ENCODE measurements around the gene ITFG1.

DNA sequence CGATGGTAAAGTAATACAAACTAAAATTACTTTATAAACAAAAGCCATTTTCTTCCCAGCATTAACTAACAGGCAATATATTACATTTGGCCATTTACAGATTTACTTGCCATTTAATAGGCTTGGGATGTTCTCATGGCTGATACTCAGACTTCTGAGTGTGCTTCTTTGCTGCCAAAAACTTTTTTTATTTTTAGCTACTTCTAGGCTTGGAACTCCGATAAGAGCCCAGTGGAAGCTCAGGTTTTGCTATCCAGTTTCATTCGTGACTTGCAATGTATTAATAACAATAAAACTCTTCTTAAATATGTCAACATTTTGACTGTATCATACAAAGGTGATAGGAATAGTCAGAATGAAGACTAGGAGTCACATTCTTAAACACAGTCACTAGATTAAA, 152.3 kb downstream of the ITFG1 start:
- TF ChIP-seq, protein P1, sequence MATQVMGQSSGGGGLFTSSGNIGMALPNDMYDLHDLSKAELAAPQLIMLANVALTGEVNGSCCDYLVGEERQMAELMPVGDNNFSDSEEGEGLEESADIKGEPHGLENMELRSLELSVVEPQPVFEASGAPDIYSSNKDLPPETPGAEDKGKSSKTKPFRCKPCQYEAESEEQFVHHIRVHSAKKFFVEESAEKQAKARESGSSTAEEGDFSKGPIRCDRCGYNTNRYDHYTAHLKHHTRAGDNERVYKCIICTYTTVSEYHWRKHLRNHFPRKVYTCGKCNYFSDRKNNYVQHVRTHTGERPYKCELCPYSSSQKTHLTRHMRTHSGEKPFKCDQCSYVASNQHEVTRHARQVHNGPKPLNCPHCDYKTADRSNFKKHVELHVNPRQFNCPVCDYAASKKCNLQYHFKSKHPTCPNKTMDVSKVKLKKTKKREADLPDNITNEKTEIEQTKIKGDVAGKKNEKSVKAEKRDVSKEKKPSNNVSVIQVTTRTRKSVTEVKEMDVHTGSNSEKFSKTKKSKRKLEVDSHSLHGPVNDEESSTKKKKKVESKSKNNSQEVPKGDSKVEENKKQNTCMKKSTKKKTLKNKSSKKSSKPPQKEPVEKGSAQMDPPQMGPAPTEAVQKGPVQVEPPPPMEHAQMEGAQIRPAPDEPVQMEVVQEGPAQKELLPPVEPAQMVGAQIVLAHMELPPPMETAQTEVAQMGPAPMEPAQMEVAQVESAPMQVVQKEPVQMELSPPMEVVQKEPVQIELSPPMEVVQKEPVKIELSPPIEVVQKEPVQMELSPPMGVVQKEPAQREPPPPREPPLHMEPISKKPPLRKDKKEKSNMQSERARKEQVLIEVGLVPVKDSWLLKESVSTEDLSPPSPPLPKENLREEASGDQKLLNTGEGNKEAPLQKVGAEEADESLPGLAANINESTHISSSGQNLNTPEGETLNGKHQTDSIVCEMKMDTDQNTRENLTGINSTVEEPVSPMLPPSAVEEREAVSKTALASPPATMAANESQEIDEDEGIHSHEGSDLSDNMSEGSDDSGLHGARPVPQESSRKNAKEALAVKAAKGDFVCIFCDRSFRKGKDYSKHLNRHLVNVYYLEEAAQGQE (IDR thresholded peaks at IDR 0.05; ENCODE audit: borderline replicate concordance): no peak
- TF ChIP-seq, protein P1 (CRISPR knock-in tag; IDR thresholded peaks at IDR 0.05; ENCODE audit: low read depth): no peak
- TF ChIP-seq BRF2 (IDR thresholded peaks at IDR 0.05; ENCODE audit: borderline replicate concordance, insufficient read depth, insufficient read length) (no peak), PATZ1 (CRISPR knock-in tag; IDR thresholded peaks at IDR 0.05; ENCODE audit: borderline replicate concordance) (no peak), ZSCAN32 (CRISPR knock-in tag; IDR thresholded peaks at IDR 0.05) (no peak), HMGXB4 (CRISPR knock-in tag; IDR thresholded peaks at IDR 0.05) (no peak), ZBTB8A (IDR thresholded peaks at IDR 0.05; ENCODE audit: partially characterized antibody) (no peak), GTF2E2 (tag; IDR thresholded peaks at IDR 0.05) (no peak), CTCF (IDR thresholded peaks at IDR 0.05 in 2 of 3, conservative IDR thresholded peaks at IDR 0.05 in 1 of 3; ENCODE audit: insufficient read depth in 2 of 3, low read depth in 1 of 3, low read length in 3 of 3) (no peak), SMARCA4 (IDR thresholded peaks at IDR 0.05) (no peak), ZNF551 (CRISPR knock-in tag; IDR thresholded peaks at IDR 0.05) (no peak), ZNF184 (CRISPR knock-in tag; IDR thresholded peaks at IDR 0.05) (no peak), ZBTB1 (CRISPR knock-in tag; IDR thresholded peaks at IDR 0.05; ENCODE audit: borderline replicate concordance, low read depth) (no peak)
- TF ChIP-seq, protein P2, sequence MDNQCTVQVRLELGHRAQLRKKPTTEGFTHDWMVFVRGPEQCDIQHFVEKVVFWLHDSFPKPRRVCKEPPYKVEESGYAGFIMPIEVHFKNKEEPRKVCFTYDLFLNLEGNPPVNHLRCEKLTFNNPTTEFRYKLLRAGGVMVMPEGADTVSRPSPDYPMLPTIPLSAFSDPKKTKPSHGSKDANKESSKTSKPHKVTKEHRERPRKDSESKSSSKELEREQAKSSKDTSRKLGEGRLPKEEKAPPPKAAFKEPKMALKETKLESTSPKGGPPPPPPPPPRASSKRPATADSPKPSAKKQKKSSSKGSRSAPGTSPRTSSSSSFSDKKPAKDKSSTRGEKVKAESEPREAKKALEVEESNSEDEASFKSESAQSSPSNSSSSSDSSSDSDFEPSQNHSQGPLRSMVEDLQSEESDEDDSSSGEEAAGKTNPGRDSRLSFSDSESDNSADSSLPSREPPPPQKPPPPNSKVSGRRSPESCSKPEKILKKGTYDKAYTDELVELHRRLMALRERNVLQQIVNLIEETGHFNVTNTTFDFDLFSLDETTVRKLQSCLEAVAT (IDR thresholded peaks at IDR 0.05): no peak
- TF ChIP-seq, protein P3, sequence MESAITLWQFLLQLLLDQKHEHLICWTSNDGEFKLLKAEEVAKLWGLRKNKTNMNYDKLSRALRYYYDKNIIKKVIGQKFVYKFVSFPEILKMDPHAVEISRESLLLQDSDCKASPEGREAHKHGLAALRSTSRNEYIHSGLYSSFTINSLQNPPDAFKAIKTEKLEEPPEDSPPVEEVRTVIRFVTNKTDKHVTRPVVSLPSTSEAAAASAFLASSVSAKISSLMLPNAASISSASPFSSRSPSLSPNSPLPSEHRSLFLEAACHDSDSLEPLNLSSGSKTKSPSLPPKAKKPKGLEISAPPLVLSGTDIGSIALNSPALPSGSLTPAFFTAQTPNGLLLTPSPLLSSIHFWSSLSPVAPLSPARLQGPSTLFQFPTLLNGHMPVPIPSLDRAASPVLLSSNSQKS (CRISPR knock-in tag; IDR thresholded peaks at IDR 0.05): no peak
